MG63 (cell line): Measurements from ENCODE around the gene DPY30. TPM values are rescaled to one million over a fixed set of nuclear protein-coding genes. Genes with fewer than 3 reads are reported as not detected.
A peak's percentile ranks its signal among the peaks of the same experiment; 100 is the strongest.

Experiments used
- DNase-seq: peaks from one replicate; pipeline ENCODE4 v3.0.0-alpha.2; 2020
- H3K27me3 ChIP-seq: fragments of 250-450 bp; sonication (Bioruptor Pico); 2 replicates; pipeline ENCODE4 v1.5.1; 2020; ENCODE audit warnings: mild to moderate bottlenecking, moderate library complexity
- H3K36me3 ChIP-seq: fragments of 250-450 bp; sonication (Bioruptor Pico); 2 replicates; pipeline ENCODE4 v1.5.1; 2020; ENCODE audit warnings: mild to moderate bottlenecking, moderate library complexity
- H3K4me3 ChIP-seq: fragments of 250-450 bp; sonication (Bioruptor Pico); 2 replicates; pipeline ENCODE4 v1.5.1; 2020; ENCODE audit warnings: mild to moderate bottlenecking, moderate library complexity
- H3K9me3 ChIP-seq: fragments of 250-450 bp; sonication (Bioruptor Pico); 2 replicates; pipeline ENCODE4 v1.5.1; 2020; ENCODE audit warnings: mild to moderate bottlenecking, moderate library complexity
- total RNA-seq: library from RNA; depleted of rRNA; stranded (reverse); fragments of >200 nt; shearing (Covaris generic); gene quantifications from 2 replicates; pipeline ENCODE4 v1.2.3, GENCODE V29; 2014; ENCODE audit warnings: low replicate concordance; rRNA removed

The DPY30 gene
- total RNA-seq, 1 experiment from 2014 or later = 145 TPM

DNA sequence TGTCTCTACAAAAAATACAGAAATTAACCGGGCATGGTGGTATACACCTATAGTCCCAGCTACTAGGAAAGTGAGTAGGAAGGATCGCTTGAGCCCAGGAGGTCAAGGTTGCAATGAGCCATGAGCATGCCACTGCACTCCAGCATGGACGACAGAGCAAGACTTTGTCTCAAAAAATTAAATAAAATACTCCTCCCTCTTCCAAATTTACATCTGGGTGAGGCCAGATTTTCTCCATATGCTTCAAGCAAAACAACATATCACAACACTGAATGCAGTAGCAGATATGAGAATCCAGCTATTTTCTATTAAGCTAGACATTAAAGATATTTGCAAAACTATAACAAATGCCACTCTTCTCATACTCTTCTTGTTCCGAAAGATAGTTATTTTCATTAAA is 49.7 kb downstream of the DPY30 start:
- DNase-seq = no peak
- H3K4me3 ChIP-seq = no peak overlapping the region
- H3K27me3 ChIP-seq = no peaks in the 10 kb centered on the region
- no peaks in the 10 kb centered on the region for H3K36me3 ChIP-seq
- no peaks in the 10 kb centered on the region for H3K9me3 ChIP-seq

DNA sequence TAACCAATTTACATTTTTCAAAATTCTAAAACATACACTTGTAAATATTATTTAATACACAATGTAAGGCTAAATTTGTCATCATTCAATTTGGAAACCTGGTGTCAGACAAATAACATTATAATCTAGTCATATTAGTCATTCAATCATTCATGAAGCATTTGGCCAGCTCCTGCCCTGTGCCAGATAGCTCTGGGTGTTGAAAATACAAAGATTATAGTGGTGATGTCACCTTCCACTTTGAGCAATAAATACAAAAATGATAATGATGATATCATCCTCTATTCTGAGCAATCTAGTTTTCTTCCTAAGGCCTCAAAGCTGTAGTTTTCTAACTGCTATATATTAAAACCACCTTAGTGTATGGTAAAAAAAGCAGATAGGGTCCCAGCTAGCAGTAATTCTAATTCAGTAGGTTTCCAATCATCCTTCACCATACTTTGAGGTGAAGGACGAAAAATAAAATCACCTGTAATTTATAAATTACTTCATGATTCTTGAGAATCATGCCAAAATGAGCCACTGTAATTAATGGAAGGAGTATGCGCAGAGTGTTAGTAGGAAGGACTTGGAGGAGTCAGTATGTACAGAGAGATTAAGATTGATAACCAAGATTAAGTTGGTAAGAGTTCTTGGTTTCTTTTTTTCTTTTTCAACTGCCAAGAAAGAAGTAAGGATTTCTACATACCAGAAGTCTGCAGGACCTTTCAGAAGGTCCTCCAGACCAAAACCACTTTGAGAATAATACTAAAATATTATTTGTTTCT is 52.0 kb downstream of the DPY30 start:
- Histone ChIP-seq H3K9me3 (no peaks in the 10 kb centered on the region), H3K4me3 (no peak overlapping the region), H3K36me3 (no peaks in the 10 kb centered on the region), H3K27me3 (no peaks in the 10 kb centered on the region)
- peak; percentile 80 for DNase-seq

DNA sequence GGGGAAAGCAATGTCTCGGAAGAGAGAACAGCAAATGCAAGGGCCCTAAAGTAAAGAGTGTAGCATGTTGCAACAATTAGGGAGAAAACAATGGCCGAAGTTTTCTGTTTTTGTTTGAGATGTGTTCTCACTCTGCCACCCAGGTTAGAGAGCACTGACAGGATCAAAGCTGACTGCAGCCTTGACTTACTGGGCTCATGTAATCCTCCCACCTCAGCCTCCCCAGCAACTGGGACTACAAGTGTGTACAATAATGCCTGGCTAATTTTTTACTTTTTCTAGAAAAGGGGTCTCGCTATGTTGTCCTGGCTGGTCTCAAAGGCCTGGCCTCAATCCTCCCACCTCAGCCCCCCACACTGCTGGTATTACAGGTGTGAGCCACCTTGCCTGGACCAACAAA is 52.7 kb downstream of the DPY30 start:
- H3K9me3 ChIP-seq = no peaks in the 10 kb centered on the region
- DNase-seq = no peak
- no peaks in the 10 kb centered on the region for H3K36me3 ChIP-seq
- no peak overlapping the region for H3K4me3 ChIP-seq
- no peaks in the 10 kb centered on the region for H3K27me3 ChIP-seq

DNA sequence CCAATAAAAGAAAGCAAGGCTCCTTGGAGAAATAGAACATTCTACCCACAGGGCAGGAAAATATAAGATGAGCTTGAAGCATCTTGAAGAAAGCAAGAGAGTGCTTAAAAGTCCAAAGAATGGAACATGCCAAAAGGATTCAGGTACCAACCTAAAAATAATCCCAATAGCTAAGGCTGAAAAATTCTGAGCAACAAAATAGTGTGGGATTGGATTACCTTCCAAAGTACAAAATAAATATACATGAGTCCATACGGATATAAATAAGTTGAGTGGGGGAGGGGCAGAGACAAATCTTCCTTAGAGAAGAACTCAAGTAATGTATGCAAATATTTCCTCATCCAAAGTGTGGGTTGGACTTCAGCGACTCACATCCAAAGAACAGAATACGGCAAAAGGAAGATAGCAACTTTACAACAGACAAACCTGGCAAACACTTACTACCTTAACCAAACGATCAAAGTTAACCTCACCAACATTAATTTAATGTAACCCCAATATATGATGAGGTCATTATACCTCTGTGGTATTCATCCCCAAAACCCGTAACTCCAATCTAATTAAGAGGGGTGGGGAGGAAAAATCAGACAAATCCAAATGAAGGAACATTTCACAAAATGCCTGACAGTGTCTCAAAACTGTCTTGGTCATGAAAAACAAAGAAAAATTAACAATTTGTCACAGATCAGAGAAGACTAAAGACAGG is 55.7 kb downstream of the DPY30 start:
- DNase-seq = no peak
- Histone ChIP-seq H3K4me3 (no peak overlapping the region), H3K9me3 (no peaks in the 10 kb centered on the region)

DNA sequence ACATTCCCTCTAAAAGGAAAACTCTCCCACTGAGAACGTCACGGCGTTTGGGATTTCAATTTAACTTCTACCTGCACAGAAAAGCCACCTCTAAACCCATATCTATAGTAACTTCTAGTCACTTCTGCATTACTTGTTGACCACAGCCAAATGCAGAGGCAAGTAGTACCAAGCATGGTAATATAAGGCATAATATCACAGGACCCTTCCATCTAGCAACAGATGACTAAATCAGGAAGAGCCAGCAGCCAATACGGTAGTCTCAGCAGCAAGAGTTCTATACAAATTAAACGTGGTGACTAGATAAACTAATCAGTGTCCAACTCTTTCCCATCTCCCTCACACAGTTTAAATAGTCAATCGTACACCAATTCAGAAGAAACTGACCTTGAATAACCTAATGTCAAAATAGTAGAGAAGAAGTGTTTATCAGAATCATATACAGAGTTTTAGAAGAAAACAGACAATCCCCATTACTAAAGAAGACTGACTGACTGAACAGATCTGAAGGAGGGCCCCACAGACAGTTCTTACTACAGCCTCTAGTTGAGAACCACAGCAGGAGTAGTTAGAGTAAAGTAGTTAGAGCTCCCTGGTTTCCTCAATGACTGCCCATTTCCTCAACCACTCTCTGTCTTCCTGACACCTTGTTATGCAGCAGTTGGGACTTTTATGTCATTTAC is 58.8 kb downstream of the DPY30 start:
- Histone ChIP-seq H3K9me3 (no peaks in the 10 kb centered on the region), H3K27me3 (no peaks in the 10 kb centered on the region), H3K36me3 (no peaks in the 10 kb centered on the region), H3K4me3 (no peak overlapping the region)
- peak; percentile 17 for DNase-seq

More for the DNA sequence above, 55.7 kb downstream of the DPY30 start:
- H3K36me3 ChIP-seq = no peaks in the 10 kb centered on the region
- H3K27me3 ChIP-seq = no peaks in the 10 kb centered on the region

DNA sequence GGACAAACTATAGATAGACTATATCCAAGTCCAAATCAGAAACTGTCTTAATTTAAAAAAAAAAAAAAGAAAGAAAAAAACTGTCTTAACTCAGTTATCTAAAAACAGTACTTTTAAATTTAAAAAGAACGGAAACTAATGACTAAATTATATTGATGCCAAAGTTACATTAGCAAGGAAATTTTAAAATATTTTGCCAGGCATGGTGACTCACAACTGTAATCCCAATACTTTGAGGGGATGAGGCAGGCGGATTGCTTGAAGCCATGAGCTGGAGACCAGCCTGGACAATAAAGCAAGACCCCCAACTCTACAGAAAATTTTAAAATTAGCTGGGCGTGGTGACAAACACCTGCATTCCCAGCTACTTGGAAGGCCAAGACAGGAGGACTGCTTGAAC is 59.6 kb downstream of the DPY30 start:
- peak; percentile 18 for DNase-seq
- H3K4me3 ChIP-seq = no peak overlapping the region
- H3K9me3 ChIP-seq = no peaks in the 10 kb centered on the region
- H3K36me3 ChIP-seq = no peaks in the 10 kb centered on the region
- no peaks in the 10 kb centered on the region for H3K27me3 ChIP-seq

DNA sequence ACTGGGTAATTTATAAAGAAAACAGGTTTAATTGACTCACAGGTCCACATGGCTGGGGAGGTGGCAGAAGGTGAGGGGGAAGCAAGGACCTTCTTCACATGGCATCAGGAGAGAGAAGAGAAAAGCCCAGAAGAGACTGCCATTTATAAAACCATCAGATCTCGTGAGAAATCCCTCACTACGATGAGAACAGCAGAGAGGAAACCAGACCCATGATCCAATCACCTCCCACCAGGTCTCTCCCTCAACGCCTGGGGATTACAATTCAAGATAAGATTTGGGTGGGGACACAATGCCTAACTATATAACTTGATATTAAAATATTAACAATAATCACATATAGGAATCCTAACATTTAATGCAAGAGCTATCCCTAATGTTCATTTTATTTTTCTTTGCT is 60.6 kb downstream of the DPY30 start:
- Histone ChIP-seq H3K36me3 (no peaks in the 10 kb centered on the region), H3K27me3 (no peaks in the 10 kb centered on the region), H3K4me3 (no peak overlapping the region), H3K9me3 (no peaks in the 10 kb centered on the region)
- DNase-seq = no peak

DNA sequence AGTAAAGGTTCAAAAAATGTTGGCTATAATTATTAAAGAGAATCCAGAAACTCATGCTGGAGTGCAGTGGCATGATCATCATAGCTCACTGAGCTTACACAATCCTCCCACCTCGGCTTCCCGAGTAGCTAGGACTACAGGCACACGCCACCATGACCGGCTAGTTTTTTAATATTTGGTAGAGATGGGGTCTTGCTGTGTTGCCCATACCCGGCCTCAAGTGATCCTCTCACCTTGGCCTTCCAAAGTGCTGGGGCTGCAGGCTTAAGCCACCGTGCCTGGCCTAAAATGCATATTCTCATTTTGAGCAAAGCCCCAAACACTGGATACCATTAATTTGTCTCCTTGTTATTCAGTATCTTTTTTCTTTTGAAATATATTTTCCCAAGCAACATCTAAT is 61.2 kb downstream of the DPY30 start:
- Histone ChIP-seq H3K9me3 (no peaks in the 10 kb centered on the region), H3K27me3 (no peaks in the 10 kb centered on the region), H3K36me3 (no peaks in the 10 kb centered on the region), H3K4me3 (no peak overlapping the region)
- DNase-seq = no peak

Other genes with a start within 250 kb of the DPY30 start
- 82.3 and 85.8 TPM in 2 replicates for gene MEMO1, start 28.8 kb downstream of the DPY30 start, total RNA-seq
- 19.0 and 23.5 TPM in 2 replicates for gene SPAST, start 23.8 kb upstream of the DPY30 start, total RNA-seq
- gene SLC30A6, start 126.1 kb upstream of the DPY30 start, total RNA-seq = 20.7 and 31.7 TPM in 2 replicates
- gene NLRC4, start 225.1 kb upstream of the DPY30 start, total RNA-seq = not detected in 2 replicates
- 34.1 and 41.9 TPM in 2 replicates for gene YIPF4, start 238.1 kb upstream of the DPY30 start, total RNA-seq